ENCODE data around the gene PRDM16.

Gene PRDM16

DNA sequence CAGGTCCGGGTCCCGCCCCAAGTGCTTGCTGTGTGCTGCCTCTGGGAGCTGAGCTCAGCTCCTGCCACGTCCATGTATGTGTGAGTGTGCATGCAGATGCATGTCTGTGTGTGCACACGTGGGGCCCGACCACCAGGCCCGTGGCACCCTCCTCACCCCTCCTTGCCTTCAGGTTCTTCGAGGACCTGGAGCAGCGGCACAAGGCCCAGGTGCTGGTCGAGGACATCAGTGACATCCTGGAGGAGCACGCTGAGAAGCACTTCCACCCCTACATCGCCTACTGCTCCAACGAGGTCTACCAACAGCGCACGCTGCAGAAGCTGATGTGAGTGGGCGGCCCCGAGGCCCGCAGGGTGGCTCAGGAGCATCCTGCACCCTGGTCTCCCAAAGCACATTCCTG lies 403.9 kb downstream of the PRDM16 start:
- DNase-seq = no peak

GRCh38 chr1:3473381-3473844 lies 404.4 kb downstream of the PRDM16 start:
- no peak for DNase-seq

DNA sequence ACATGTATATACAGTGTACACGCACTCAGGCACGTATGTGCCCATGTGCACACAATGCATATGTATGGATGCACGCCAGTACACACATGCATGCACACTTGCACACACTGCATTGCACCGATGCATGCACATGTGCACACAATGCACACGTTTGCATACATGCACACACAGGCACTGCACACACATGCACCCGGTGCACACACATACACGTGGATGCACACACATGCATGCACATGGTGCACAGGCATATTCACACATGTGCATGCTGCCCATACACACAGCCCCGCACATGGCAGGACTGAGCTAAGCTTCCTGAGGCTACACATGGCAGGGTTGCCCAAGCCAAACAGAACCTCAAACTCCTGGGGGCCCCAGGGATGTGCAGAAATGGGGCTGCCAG lies 405.0 kb downstream of the PRDM16 start:
- DNase-seq = no peak

- no peak for DNase-seq
Measured at GRCh38 chr1:3474421-3474820, 405.4 kb downstream of the PRDM16 start.

DNA sequence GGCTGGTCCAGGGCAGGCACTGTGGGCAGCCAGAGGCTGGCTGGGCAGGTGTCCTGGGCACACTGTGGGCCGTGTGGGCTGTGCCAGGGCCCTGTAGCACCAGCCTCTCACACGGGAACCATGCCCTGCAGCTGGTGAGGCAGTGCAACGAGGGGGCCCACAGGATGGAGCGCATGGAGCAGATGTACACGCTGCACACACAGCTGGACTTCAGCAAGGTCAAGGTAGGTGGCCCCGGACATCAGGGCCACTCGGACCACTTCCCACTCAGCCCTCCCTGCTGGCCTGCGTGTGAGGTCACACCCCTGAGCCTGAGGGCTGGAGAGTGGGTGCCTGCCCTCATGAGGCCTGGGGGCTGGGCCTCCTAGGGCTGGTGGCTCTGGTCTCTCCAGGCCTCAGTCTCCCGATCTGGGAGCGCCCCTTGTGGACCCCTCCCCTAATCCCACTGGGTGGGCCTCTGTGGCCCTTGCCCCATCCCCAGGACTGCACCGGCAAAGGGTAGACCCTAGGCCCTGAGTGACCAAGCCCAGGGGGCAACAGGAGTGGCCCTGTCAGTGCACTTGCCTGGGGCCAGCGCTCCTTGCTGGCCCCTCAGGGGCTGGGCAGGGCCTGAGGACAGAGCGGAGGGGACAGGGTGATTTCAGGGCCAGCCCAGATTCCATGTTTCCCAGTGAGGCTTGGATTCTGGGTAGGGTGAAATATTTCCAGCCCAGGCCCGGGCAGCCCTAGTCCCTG lies 407.0 kb downstream of the PRDM16 start:
- DNase-seq = no peak

DNA sequence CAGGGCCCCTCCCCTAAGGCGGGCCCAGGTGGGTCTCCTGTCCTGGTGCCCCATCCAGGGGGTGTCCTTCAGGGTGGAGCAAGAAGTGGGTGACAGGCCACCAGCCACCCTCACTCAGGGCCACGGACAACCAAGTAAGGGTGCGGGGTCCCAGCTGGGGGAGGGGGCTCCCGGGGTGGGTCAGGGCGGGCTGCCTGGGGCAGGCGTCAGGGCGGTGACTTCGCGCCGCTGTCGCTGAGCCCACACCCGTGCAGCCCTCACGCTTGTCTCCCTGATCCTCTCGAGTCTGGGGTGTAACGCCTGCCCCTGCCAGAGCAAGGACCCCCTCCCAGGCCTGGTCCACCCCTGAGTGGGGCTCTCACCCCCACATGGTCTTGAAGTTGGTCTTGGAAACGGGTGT lies 407.7 kb downstream of the PRDM16 start:
- no peak for DNase-seq

GRCh38 chr1:3477241-3477995 lies 408.4 kb downstream of the PRDM16 start:
- DNase-seq = no peak

DNA sequence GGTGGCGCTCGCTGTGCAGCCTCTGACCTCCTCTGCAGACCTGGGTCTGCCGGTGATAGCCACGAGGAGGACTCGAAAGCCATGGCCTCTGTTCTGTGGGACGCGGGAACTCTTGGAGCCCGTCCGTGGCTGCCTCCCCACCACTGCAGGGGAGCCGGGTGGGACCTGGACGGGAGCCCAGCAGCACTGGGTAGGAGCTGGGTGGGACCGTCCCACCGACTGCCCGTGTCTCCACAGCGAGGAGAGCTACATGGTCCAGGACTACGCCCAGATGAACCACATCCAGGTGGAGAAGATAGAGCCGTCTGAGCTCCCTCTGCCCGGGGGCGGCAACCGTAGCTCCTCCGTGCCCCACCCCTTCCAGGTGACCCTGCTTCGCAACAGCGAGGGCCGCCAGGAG lies 409.2 kb downstream of the PRDM16 start:
- no peak for DNase-seq

DNA sequence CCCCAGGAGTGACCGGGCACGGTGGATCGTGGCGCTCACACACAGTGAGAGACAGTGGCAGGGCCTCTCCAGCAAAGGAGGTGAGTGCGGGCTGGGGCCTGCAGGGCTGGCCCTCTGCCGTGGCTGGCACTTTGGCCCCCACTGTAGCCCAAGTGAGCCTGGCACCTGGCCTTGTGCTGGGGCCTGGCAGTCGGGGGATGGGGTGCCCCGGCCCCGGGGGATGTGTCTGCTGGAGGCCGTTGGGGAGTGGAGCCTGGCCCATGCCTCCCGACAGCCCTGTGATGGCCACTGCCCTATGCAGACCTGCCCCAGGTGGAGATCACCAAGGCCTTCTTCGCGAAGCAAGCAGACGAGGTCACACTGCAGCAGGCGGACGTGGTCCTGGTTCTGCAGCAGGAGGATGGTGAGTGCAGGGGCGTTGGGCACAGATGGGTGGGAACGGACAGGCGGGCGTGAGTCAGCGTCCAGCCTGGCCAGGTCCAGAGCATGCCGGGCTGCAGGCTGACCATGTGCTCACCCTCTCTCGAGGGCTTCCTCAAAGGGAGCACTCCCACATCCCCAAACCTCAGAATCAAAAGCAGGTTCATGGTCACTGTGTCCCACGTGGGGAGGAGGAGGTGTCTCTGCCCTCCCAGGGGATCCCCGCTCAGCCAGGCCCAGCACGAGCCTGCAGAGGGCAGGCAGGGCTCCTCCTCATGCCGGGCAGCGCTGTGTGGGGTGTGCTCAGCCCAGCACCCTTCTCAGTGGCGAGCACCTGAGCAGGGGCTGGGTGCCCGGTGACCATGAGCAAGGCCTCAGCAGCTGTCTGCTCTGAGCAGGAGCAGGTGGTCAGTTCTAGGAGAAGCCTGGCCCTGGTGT lies 410.7 kb downstream of the PRDM16 start:
- DNase-seq = no peak

GRCh38 chr1:3480369-3480719 lies 411.3 kb downstream of the PRDM16 start:
- DNase-seq = no peak

- no peak for DNase-seq
Measured at GRCh38 chr1:3481046-3481445, 412.0 kb downstream of the PRDM16 start.

DNA sequence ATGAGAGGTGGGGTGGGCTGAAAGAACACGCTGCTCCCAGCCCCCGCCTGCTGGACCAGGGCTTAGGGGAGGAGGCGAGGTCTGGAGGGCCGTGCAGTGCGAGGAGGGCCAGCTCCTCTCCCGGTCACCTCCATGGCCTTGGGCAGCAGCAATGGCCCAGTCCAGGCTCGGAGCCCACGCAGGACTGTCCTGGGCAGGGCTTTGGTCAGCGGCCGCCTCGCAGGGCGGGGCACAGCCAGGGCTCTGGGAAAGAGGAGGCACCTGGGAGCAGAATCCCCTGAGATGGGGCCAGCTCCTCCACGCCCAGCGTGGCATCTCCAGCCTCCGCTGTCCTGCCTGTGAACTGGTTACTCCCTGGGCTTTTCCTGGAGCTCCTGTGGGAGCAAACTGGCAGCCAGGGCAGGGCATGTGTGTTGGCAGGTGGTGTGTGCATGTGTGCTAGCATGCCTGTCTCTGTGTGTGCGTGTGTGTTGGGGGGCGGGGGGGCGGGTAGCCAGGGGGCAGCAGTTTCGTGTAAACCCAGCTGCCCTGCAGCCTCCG lies 412.9 kb downstream of the PRDM16 start:
- DNase-seq = no peak

DNA sequence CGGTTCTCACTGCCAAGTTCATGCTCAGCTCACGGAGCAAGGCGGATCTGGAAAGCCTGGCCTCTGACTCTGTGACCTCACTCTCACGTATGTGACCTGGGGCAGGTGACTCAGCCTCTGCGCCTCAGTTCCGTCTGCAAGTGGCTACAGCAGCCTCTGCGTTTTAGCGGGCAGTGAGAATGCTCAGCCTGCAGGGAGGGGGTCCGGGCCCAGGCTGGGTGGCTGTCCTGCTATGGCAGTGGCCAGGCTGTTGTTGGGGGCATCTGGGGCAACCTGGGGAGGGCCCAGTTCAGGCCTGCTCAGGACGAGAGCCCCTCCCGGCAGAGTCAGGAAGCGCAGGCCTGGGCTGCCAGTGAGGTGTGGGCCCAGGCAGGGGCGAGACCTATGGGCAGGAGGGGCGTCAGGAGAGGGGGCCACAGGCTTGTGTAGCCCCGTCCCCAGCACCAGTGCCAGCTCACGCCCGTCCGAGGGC lies 413.4 kb downstream of the PRDM16 start:
- DNase-seq = peak; percentile 16

- DNase-seq = no peak
Measured at GRCh38 chr1:3483380-3483779, 414.4 kb downstream of the PRDM16 start.

- DNase-seq = peak; percentile 14
Measured at GRCh38 chr1:3483801-3484444, 414.9 kb downstream of the PRDM16 start.

DNA sequence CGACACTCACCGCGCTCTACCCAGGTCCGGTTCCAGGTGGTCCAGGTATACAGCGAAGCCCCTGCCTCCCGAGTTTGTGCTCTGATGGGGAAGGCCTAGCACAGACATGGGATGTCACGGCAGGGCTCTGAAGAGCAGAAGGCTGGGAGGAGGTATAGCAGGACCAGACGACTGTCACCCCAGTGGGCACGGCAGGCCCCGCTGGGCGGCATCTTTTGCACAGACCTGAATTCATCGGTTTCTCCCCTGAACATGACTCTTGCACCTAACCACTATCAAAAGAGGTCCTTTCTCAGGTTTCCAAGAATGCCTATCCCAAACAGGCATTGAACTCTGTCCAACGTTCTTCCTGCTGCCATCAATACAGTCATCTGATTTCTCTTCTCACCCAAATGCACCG lies 416.0 kb downstream of the PRDM16 start:
- DNase-seq = no peak

Data from NK-92 treated with Interleukin-12 subunit alpha and Interleukin-12 subunit beta, amount 100 ng/mL, for 24 hours (cell line).